GM19240 (cell line): ENCODE measurements around the gene PLA2G2F.

Experiments
- DNase-seq: peaks from one replicate; pipeline ENCODE4 v3.0.0; 2011; ENCODE audit warnings: low spot score; ENCODE audit not compliant: insufficient read length

Gene PLA2G2F

GRCh38 chr1:20142001-20142710, 3.0 kb downstream of the PLA2G2F start:
- no peak for DNase-seq

- no peak for DNase-seq
Measured at GRCh38 chr1:20143318-20143717, 4.2 kb downstream of the PLA2G2F start.

- no peak for DNase-seq
Measured at GRCh38 chr1:20143734-20144565, 4.8 kb downstream of the PLA2G2F start.

- no peak for DNase-seq
Measured at GRCh38 chr1:20147846-20148570, 8.9 kb downstream of the PLA2G2F start.

GRCh38 chr1:20148571-20149500, 9.7 kb downstream of the PLA2G2F start:
- no peak for DNase-seq

GRCh38 chr1:20149601-20150325, 10.6 kb downstream of the PLA2G2F start:
- no peak for DNase-seq

GRCh38 chr1:20150326-20150705, 11.2 kb downstream of the PLA2G2F start:
- no peak for DNase-seq

GRCh38 chr1:20150969-20151368, 11.8 kb downstream of the PLA2G2F start:
- DNase-seq, result no peak

GRCh38 chr1:20151906-20152598, 12.9 kb downstream of the PLA2G2F start:
- DNase-seq, result peak; percentile 94

GRCh38 chr1:20152599-20152930, 13.4 kb downstream of the PLA2G2F start:
- no peak for DNase-seq

GRCh38 chr1:20153000-20153418, 13.9 kb downstream of the PLA2G2F start:
- DNase-seq, result no peak

GRCh38 chr1:20154301-20154831, 15.2 kb downstream of the PLA2G2F start:
- no peak for DNase-seq

- no peak for DNase-seq
Measured at GRCh38 chr1:20158358-20159070, 19.4 kb downstream of the PLA2G2F start.

- DNase-seq, result no peak
Measured at GRCh38 chr1:20160034-20160433, 20.9 kb downstream of the PLA2G2F start.

GRCh38 chr1:20164694-20165202, 25.6 kb downstream of the PLA2G2F start:
- no peak for DNase-seq

GRCh38 chr1:20165522-20165951, 26.4 kb downstream of the PLA2G2F start:
- DNase-seq, result no peak

GRCh38 chr1:20166051-20166450, 26.9 kb downstream of the PLA2G2F start:
- DNase-seq, result no peak

- DNase-seq, result no peak
Measured at GRCh38 chr1:20167126-20167525, 28.0 kb downstream of the PLA2G2F start.
